ENCODE results near the gene SLX1B.
"Not testable (repeated sequence)": the region's sequence is repeated elsewhere in the genome, so short reads cannot be mapped to it uniquely, and the experiment has no call there.

Gene SLX1B

GRCh38 chr16:29454269-29454668 is at the start of gene SLX1B, which contains the start of gene BOLA2:
TSS of gene SLX1B (plus strand) at chr16:29454533.
TSS of gene BOLA2 (minus strand) at chr16:29454351. CDS start at chr16:29454253, 98 bp downstream.
- DNase-seq: not testable (repeated sequence)

- not testable (repeated sequence) for DNase-seq
These were observed 49.1 kb upstream of the SLX1B start for GRCh38 chr16:29405249-29405648.

GRCh38 chr16:29423587-29423986 is 30.7 kb upstream of the SLX1B start:
- not testable (repeated sequence) for DNase-seq

- DNase-seq: not testable (repeated sequence)
These were observed 28.9 kb upstream of the SLX1B start for GRCh38 chr16:29425390-29425789.

- DNase-seq: not testable (repeated sequence)
These were observed 579 bp upstream of the SLX1B start for GRCh38 chr16:29453754-29454153.

GRCh38 chr16:29454828-29455227 is 495 bp downstream of the SLX1B start:
- not testable (repeated sequence) for DNase-seq

GRCh38 chr16:29457660-29458059 is 3.3 kb downstream of the SLX1B start:
- DNase-seq: not testable (repeated sequence)

GRCh38 chr16:29459706-29460646 is 5.6 kb downstream of the SLX1B start, which contains the start of gene SULT1A4:
TSS of gene SULT1A4 (plus strand) at chr16:29459913. CDS start at chr16:29461386, 1,473 bp downstream.
- not testable (repeated sequence) for DNase-seq

GRCh38 chr16:29460647-29461030 is 6.3 kb downstream of the SLX1B start:
- not testable (repeated sequence) for DNase-seq

GRCh38 chr16:29465985-29466824 is 11.9 kb downstream of the SLX1B start:
- DNase-seq: not testable (repeated sequence)

- DNase-seq: not testable (repeated sequence)
These were observed 12.6 kb downstream of the SLX1B start for GRCh38 chr16:29466904-29467303.

- not testable (repeated sequence) for DNase-seq
These were observed 13.5 kb downstream of the SLX1B start for GRCh38 chr16:29467654-29468366.

GRCh38 chr16:29469660-29470059 is 15.3 kb downstream of the SLX1B start:
- DNase-seq: not testable (repeated sequence)

GRCh38 chr16:29472065-29472464 is 17.7 kb downstream of the SLX1B start:
- DNase-seq: not testable (repeated sequence)

GRCh38 chr16:29482276-29482675 is 27.9 kb downstream of the SLX1B start:
- not testable (repeated sequence) for DNase-seq

- not testable (repeated sequence) for DNase-seq
These were observed 52.0 kb downstream of the SLX1B start, which contains the start of gene NPIPB12 for GRCh38 chr16:29506308-29506707. TSS of gene NPIPB12 (minus strand) at chr16:29506408.
